Activated B cell treated with CpG ODN at 0.5 μM for 24 hours (primary cell): ENCODE measurements around the gene MOGAT1. TPM values are rescaled to one million over a fixed set of nuclear protein-coding genes. Genes with fewer than 3 reads are reported as not detected.

ENCODE experiments used
- ATAC-seq: fragments of 200-7000 bp; cut with Tn5 transposase; one replicate; pipeline ENCODE4 v1.10.0; 2021; ENCODE audit warnings: low read depth, mild to moderate bottlenecking, moderate library complexity
- CTCF ChIA-PET: fragments of 350-600 bp; sonication (Branson Sonifier 250); formaldehyde crosslinking; loops from one replicate; lab custom pipeline; 2021; ENCODE audit warnings: antibody characterized with exemption; lab: Charles Lee
- POLR2A ChIA-PET: fragments of 350-600 bp; sonication (Branson Sonifier 250); formaldehyde crosslinking; loops from one replicate; lab custom pipeline; 2021; ENCODE audit warnings: antibody characterized with exemption; lab: Charles Lee
- DNase-seq: peaks from one replicate; pipeline ENCODE4 v3.0.0; 2022
- H3K27ac Mint-ChIP-seq: one replicate; pipeline ENCODE4 v1.8.0; 2020; ENCODE audit warnings: mixed read lengths
- H3K27me3 Mint-ChIP-seq: one replicate; pipeline ENCODE4 v1.8.0; 2021; ENCODE audit warnings: mixed read lengths
- H3K36me3 Mint-ChIP-seq: one replicate; pipeline ENCODE4 v1.8.0; 2021; ENCODE audit warnings: low read depth, mixed read lengths
- H3K4me1 Mint-ChIP-seq: one replicate; pipeline ENCODE4 v1.8.0; 2021; ENCODE audit warnings: mixed read lengths
- H3K4me3 Mint-ChIP-seq: one replicate; pipeline ENCODE4 v1.8.0; 2020; ENCODE audit warnings: mild to moderate bottlenecking, mixed read lengths
- H3K9me3 Mint-ChIP-seq: one replicate; pipeline ENCODE4 v1.8.0; 2020; ENCODE audit warnings: mixed read lengths
- intact Hi-C: fragments of 100-400 bp; cut with micrococcal nuclease; formaldehyde crosslinking; loops from one replicate; pipeline ENCODE4 v1.15.1; 2024
- total RNA-seq: library from RNA; stranded (reverse); gene quantifications from 2 replicates; pipeline ENCODE4 v1.2.3, GENCODE V29; 2022
- TF ChIP-seq, protein P1 (sequence below): fragments of 200-600 bp; IDR thresholded peaks from one replicate; pipeline ENCODE4 v1.8.0; 2022; ENCODE audit warnings: antibody characterized with exemption, mild to moderate bottlenecking

Gene MOGAT1
- total RNA-seq, 1 donor from 2014 or later, result not detected

DNA sequence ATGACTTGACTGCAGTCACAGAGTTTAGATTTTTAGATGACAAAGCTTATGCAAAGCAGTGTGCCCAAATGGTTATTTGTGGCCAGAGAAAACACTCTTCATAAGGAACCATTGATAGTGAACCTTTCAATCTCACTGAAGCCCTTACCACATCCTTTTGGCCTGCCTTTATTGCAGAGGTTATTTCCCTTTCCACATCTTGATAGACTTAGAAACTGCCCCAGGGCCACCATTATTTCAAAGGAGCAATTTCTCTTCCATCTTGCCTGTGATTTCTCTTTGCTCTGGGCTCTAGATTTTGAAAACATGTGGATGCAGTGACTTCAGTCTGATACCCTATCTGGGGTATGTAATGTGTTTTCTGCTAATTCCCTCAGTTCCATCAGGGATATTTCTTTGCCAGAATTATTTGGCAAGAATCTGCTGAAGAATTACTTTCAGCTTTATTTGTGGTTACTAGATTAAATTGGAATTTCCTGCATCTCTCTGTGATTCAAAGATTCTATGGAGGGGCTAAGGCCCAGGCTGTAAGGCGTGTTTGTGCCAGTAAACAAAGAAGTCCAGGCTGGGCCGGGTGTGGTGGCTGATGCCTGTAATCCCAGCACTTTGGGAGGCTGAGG lies 51.0 kb downstream of the MOGAT1 start:
- CTCF ChIA-PET, result interaction anchor here (1.0 to 1.1 kb wide), 3 partner anchors 8 to 126 kb away, joined by 3 to 4 read pairs (median 3); no protein-coding TSS in a partner anchor
- ATAC-seq (no peak), DNase-seq (no peak)
- TF ChIP-seq, protein P1, sequence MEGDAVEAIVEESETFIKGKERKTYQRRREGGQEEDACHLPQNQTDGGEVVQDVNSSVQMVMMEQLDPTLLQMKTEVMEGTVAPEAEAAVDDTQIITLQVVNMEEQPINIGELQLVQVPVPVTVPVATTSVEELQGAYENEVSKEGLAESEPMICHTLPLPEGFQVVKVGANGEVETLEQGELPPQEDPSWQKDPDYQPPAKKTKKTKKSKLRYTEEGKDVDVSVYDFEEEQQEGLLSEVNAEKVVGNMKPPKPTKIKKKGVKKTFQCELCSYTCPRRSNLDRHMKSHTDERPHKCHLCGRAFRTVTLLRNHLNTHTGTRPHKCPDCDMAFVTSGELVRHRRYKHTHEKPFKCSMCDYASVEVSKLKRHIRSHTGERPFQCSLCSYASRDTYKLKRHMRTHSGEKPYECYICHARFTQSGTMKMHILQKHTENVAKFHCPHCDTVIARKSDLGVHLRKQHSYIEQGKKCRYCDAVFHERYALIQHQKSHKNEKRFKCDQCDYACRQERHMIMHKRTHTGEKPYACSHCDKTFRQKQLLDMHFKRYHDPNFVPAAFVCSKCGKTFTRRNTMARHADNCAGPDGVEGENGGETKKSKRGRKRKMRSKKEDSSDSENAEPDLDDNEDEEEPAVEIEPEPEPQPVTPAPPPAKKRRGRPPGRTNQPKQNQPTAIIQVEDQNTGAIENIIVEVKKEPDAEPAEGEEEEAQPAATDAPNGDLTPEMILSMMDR, result no peak
- Mint-ChIP-seq H3K27ac (no peak overlapping the region), H3K27me3 (no peaks in the 10 kb centered on the region), H3K4me3 (no peak overlapping the region), H3K4me1 (peaks cover 8% of the 10 kb centered on the region), H3K9me3 (no peaks in the 10 kb centered on the region), H3K36me3 (no peaks in the 10 kb centered on the region)
- intact Hi-C loops, result no loop called here
- POLR2A ChIA-PET, result interaction anchor here (1.1 kb wide), 1 partner anchor 139 kb away, joined by 3 read pairs; no protein-coding TSS in a partner anchor

DNA sequence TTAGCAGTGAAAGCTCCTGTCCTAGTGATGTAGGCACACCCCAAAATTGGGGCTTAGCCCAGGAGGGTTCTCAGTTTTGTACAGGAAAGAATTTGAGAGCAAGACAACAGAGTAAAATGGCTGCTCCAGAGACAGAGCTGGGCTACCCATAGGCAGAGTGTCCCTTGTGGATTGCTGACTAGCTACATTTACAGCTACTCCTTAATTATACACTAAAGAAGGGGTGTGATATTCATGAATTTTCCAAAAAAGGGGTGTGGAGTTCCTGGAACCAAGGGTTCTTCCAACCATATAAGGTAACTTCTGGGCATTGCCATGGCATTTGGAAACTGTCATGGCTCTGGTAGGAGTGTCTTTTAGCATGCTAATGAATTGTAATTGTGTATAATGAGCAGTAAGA lies 52.8 kb downstream of the MOGAT1 start:
- ChIA-PET CTCF (no interaction called here), POLR2A (no interaction called here)
- no peaks in the 10 kb centered on the region for H3K27me3 Mint-ChIP-seq
- no peak overlapping the region for H3K4me3 Mint-ChIP-seq
- H3K27ac Mint-ChIP-seq, result no peak overlapping the region
- intact Hi-C loops, result no loop called here
- no peaks in the 10 kb centered on the region for H3K36me3 Mint-ChIP-seq
- ATAC-seq (no peak), DNase-seq (no peak)
- H3K4me1 Mint-ChIP-seq, result peaks cover 8% of the 10 kb centered on the region
- H3K9me3 Mint-ChIP-seq, result no peaks in the 10 kb centered on the region
- TF ChIP-seq, protein P1, result no peak

DNA sequence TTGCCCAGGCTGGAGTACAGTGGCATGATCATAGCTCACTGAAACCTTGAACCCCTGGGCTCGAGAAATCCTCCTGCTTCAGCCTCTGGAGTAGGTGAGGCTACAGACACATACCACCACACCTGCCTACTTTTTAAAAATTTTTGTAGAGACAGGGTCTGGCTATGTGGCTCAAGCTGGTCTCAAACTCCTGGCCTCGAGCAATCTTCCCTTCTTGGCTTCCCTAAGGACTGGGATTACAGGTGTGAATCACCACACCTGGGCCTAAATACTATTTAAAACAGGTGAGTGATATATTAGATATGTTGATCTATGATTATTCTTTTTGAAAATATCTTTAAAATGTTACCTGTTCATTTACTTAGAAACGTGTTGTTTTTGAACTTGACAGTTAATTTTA lies 57.2 kb downstream of the MOGAT1 start:
- Mint-ChIP-seq H3K27ac (no peak overlapping the region), H3K9me3 (no peaks in the 10 kb centered on the region), H3K36me3 (no peaks in the 10 kb centered on the region), H3K4me3 (no peak overlapping the region), H3K4me1 (peaks cover 3% of the 10 kb centered on the region), H3K27me3 (no peaks in the 10 kb centered on the region)
- TF ChIP-seq, protein P1, result no peak
- POLR2A ChIA-PET, result no interaction called here
- ATAC-seq (no peak), DNase-seq (no peak)
- CTCF ChIA-PET, result no interaction called here
- intact Hi-C loops, result no loop called here

DNA sequence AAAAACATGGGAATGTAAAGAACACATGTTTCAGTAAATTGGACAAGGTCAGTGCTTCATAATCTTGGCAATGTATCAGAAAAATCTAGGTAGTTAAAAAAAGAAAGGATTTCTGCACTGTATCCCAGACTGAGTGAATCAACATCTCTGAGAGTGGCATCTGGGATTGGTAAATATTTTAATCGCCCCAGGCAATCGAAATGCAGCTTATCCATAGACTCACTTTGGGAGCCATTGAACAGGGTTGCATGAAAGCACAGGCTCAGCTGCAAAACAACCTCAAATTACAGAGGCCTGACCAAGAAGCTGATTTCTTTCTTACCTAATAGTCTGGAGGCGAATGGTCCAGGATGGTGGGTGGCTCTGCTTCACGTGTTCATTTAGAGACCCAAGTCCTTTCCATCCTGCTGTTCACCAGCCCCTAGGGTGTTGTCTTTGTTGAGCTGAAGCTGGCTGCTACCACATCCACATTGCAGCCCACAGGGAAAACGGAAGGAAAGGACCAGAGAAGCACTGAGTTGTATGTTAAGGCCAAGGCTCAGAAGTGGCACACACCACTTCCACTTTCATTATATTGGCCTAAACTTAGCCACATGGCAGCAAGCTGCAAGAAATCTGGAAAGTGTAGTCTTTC lies 59.0 kb downstream of the MOGAT1 start:
- Mint-ChIP-seq H3K27me3 (no peaks in the 10 kb centered on the region), H3K36me3 (no peaks in the 10 kb centered on the region), H3K9me3 (no peaks in the 10 kb centered on the region), H3K27ac (no peak overlapping the region), H3K4me3 (no peak overlapping the region), H3K4me1 (peaks cover 3% of the 10 kb centered on the region)
- ATAC-seq (no peak), DNase-seq (no peak)
- TF ChIP-seq, protein P1, result no peak
- intact Hi-C loops, result no loop called here
- ChIA-PET CTCF (interaction anchor here (1.4 kb wide), 1 partner anchor 8 kb away, joined by 3 read pairs; no protein-coding TSS in a partner anchor), POLR2A (no interaction called here)

DNA sequence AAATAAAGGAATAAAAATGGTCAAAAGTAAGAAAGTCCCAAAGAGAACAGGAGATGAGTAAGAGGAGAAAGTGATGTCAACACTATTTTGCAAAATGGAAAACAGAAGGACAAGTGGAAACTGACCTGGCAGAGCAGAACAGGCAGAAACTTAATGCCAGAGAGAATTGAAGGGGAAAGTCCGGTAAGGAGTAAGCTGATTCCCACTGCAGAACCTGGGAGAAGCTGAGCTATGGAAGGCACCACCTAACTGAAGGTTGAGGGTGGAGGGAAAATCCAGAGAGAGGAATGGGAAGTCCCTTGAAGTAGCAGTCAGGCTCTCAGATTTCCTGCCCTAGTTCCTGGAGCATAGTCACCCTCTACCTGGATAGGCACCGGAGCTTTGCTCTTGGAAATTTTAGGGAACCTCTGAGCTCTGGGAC lies 59.8 kb downstream of the MOGAT1 start:
- Mint-ChIP-seq H3K36me3 (no peaks in the 10 kb centered on the region), H3K27me3 (no peaks in the 10 kb centered on the region), H3K27ac (no peak overlapping the region), H3K9me3 (no peaks in the 10 kb centered on the region), H3K4me1 (peaks cover 3% of the 10 kb centered on the region), H3K4me3 (no peak overlapping the region)
- ChIA-PET POLR2A (no interaction called here), CTCF (interaction anchor here (1.4 kb wide), 1 partner anchor 9 kb away, joined by 3 read pairs; no protein-coding TSS in a partner anchor)
- intact Hi-C loops, result no loop called here
- TF ChIP-seq, protein P1, result no peak
- ATAC-seq (no peak), DNase-seq (no peak)
